ENCODE results near the gene PEX14.

PEX14 gene

GRCh38 chr1:10459184-10459583 is 15.6 kb upstream of the PEX14 start:
- Histone ChIP-seq H3K4me3 (replicated peaks; ENCODE audit: insufficient read depth, low read length) (no peak overlapping the region), H3K27me3 (ENCODE audit: insufficient read depth, poor library complexity, severe bottlenecking) (no peaks in the 10 kb centered on the region), H3K27ac (replicated peaks) (no peak overlapping the region)
- peak; percentile 18 to 28 for DNase-seq (ENCODE audit: low read depth in 1 of 2, low spot score in 1 of 2)
- no peak for TF ChIP-seq CTCF (IDR thresholded peaks at IDR 0.05; ENCODE audit: insufficient read depth, low read length)
- TF ChIP-seq REST (IDR thresholded peaks at IDR 0.05; ENCODE audit: insufficient replicate concordance, low read depth), result no peak
- no peak for TF ChIP-seq SPI1 (IDR thresholded peaks at IDR 0.05; ENCODE audit: borderline replicate concordance, low read depth)
- no peak for TF ChIP-seq GABPA (IDR thresholded peaks at IDR 0.05; ENCODE audit: low read depth)
- TF ChIP-seq POLR2AphosphoS5 (IDR thresholded peaks at IDR 0.05; ENCODE audit: low read depth), result no peak

DNA sequence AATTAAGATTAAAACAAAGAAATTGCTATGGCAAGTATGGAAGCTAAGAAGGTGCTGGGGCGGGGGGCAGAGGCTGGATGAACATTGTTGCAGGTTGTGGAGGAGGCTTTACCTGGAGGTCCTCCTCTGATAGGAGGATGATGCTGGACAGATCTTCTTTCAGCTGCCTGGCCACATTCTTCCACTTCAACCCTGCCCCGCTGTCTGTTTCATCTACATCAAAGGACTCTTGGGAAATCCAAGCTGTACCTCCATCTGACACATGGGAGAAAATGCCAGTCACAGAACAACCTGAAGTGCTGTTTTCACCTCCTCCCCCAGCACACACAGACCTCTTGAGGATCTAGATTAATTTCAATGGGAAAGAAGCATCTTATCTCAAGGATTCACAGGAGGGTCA is 7.7 kb upstream of the PEX14 start:
- Histone ChIP-seq H3K27ac (replicated peaks) (no peak overlapping the region), H3K4me3 (replicated peaks; ENCODE audit: insufficient read depth, low read length) (no peak overlapping the region), H3K27me3 (ENCODE audit: insufficient read depth, poor library complexity, severe bottlenecking) (no peaks in the 10 kb centered on the region)
- no peak for DNase-seq (ENCODE audit: low read depth in 1 of 2, low spot score in 1 of 2)
- TF ChIP-seq GABPA (IDR thresholded peaks at IDR 0.05; ENCODE audit: low read depth) (no peak), CTCF (IDR thresholded peaks at IDR 0.05; ENCODE audit: insufficient read depth, low read length) (no peak), POLR2AphosphoS5 (IDR thresholded peaks at IDR 0.05; ENCODE audit: low read depth) (no peak), REST (IDR thresholded peaks at IDR 0.05; ENCODE audit: insufficient replicate concordance, low read depth) (no peak)

GRCh38 chr1:10470043-10470442 is 4.7 kb upstream of the PEX14 start:
- Histone ChIP-seq H3K4me3 (replicated peaks; ENCODE audit: insufficient read depth, low read length) (no peak overlapping the region), H3K27me3 (ENCODE audit: insufficient read depth, poor library complexity, severe bottlenecking) (no peaks in the 10 kb centered on the region), H3K27ac (replicated peaks) (no peak overlapping the region)
- DNase-seq (ENCODE audit: low read depth in 1 of 2, low spot score in 1 of 2), result no peak
- TF ChIP-seq SPI1 (IDR thresholded peaks at IDR 0.05; ENCODE audit: borderline replicate concordance, low read depth), result no peak
- no peak for TF ChIP-seq CTCF (IDR thresholded peaks at IDR 0.05; ENCODE audit: insufficient read depth, low read length)
- TF ChIP-seq POLR2AphosphoS5 (IDR thresholded peaks at IDR 0.05; ENCODE audit: low read depth), result no peak
- TF ChIP-seq REST (IDR thresholded peaks at IDR 0.05; ENCODE audit: insufficient replicate concordance, low read depth), result no peak
- TF ChIP-seq GABPA (IDR thresholded peaks at IDR 0.05; ENCODE audit: low read depth), result no peak

All from HL-60 (cell line).